T-helper 1 cell treated with Interleukin-12 subunit alpha and Interleukin-12 subunit beta and Interleukin-4 antibody, amounts not matched to agents 30 μg/mL and 1 μg/mL, for 36 hours (primary cell): ENCODE data around the gene GABRR1.

Source experiments
- H3K27ac Mint-ChIP-seq: one replicate; pipeline ENCODE4 v1.8.0; 2021; ENCODE audit warnings: mild to moderate bottlenecking, mixed read lengths
- H3K27me3 Mint-ChIP-seq: one replicate; pipeline ENCODE4 v1.8.0; 2021; ENCODE audit warnings: low read depth, mixed read lengths
- H3K36me3 Mint-ChIP-seq: one replicate; pipeline ENCODE4 v1.8.0; 2021; ENCODE audit warnings: low read depth, mixed read lengths
- H3K4me1 Mint-ChIP-seq: one replicate; pipeline ENCODE4 v1.8.0; 2021; ENCODE audit warnings: low read depth, mixed read lengths
- H3K4me3 Mint-ChIP-seq: one replicate; pipeline ENCODE4 v1.8.0; 2021; ENCODE audit warnings: mild to moderate bottlenecking, moderate library complexity, mixed read lengths
- H3K9me3 Mint-ChIP-seq: one replicate; pipeline ENCODE4 v1.8.0; 2021; ENCODE audit warnings: mixed read lengths

GABRR1 gene

DNA sequence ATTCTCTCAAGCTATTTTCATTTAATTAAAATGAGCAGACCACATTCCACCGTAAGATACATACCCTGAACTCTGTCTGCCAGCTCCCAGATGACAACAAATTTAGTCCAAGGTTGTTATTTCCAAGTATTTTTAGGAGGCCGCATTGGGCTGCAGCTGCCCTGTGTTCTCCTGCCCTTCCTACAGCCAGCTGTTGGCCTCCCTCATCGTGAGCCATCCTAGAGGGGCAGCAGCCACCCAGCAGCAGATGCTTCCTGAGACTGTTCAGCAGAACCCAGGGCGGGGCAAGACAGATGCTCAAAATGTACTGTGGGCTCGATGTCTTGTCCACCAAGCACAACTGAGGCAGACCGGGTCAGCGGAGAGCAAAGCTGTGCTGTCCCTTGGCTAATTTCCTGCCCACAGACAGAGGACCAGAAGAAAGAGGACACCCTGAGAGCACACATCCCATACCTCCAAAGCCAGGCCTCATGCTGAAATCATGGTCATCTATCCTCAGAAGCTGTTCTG is 16.4 kb downstream of the GABRR1 start:
- H3K4me1 Mint-ChIP-seq = no peaks in the 10 kb centered on the region
- no peaks in the 10 kb centered on the region for H3K9me3 Mint-ChIP-seq
- H3K36me3 Mint-ChIP-seq = no peaks in the 10 kb centered on the region
- no peaks in the 10 kb centered on the region for H3K27me3 Mint-ChIP-seq
- H3K27ac Mint-ChIP-seq = no peak overlapping the region
- H3K4me3 Mint-ChIP-seq = no peak overlapping the region

GRCh38 chr6:89199579-89199978 is 17.6 kb downstream of the GABRR1 start:
- Mint-ChIP-seq H3K4me1 (no peaks in the 10 kb centered on the region), H3K36me3 (peaks cover 3% of the 10 kb centered on the region), H3K9me3 (peaks cover 9% of the 10 kb centered on the region), H3K27me3 (peaks cover 4% of the 10 kb centered on the region), H3K4me3 (no peak overlapping the region), H3K27ac (no peak overlapping the region)

DNA sequence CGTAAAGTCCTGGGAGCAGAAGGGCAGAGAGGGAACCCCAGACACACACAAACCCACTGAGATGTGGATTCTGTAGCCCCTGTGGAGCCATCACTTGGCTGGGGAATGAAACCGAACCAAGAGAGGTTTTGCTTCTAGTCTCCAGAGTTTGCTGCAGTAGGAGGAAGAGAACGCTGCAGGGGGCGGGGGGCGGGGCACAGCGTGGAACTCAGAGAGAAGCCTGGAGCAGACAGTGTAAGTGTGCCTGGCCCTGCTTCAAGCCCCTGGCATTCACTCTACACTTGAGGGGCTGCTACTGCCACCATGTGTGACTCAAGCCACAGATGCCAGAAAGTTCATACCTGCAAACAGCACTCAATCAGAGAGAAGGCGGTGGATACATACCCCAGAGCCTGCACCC is 18.9 kb downstream of the GABRR1 start:
- Mint-ChIP-seq H3K4me1 (no peaks in the 10 kb centered on the region), H3K36me3 (peaks cover 3% of the 10 kb centered on the region), H3K9me3 (peaks cover 14% of the 10 kb centered on the region), H3K4me3 (no peak overlapping the region), H3K27ac (no peak overlapping the region), H3K27me3 (peaks cover 6% of the 10 kb centered on the region)

DNA sequence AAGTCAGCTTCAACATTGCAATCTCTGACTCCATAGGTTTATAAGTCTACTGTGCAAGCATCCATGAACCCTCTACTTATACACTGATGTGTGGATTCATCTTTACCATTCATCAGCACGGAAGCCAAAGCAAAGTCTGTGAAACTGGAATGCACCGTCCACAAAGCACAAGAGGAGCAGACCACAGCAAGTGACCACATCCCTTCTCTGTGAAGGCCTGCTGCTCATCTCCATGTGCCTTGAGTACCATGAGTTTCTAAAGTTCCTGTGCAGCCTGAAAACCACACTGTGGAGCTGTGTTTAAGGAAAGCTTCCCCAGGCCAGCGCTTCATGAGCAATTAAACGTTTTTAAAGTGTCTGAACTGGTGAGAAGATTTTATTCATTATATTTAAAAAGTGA is 20.0 kb downstream of the GABRR1 start:
- Mint-ChIP-seq H3K36me3 (peaks cover 3% of the 10 kb centered on the region), H3K4me3 (no peak overlapping the region), H3K9me3 (peaks cover 14% of the 10 kb centered on the region), H3K27ac (no peak overlapping the region), H3K4me1 (no peaks in the 10 kb centered on the region), H3K27me3 (peaks cover 6% of the 10 kb centered on the region)

DNA sequence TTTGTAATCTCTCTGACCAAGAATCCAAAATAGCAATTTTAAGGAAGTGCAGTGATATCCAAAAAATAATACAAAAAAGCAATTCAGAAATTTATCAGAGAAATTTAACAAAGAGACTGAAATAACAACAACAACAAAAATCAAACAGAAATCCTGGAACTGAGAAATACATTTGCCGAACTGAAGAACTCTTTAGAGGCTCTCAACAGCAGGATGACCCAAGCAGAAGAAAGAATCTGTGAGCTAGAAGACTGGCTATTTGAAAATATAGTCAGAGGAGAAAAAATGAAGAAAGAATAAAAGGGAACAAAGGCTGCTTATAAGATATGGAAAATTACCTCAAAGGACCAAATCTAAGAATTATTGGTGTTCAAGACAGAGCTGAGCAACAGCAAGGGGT is 22.6 kb downstream of the GABRR1 start:
- H3K4me3 Mint-ChIP-seq = no peak overlapping the region
- H3K4me1 Mint-ChIP-seq = no peaks in the 10 kb centered on the region
- peaks cover 14% of the 10 kb centered on the region for H3K9me3 Mint-ChIP-seq
- peaks cover 3% of the 10 kb centered on the region for H3K36me3 Mint-ChIP-seq
- no peak overlapping the region for H3K27ac Mint-ChIP-seq
- H3K27me3 Mint-ChIP-seq = peaks cover 6% of the 10 kb centered on the region

- no peak overlapping the region for H3K4me3 Mint-ChIP-seq
- H3K9me3 Mint-ChIP-seq = peaks cover 14% of the 10 kb centered on the region
- no peak overlapping the region for H3K27ac Mint-ChIP-seq
- no peaks in the 10 kb centered on the region for H3K4me1 Mint-ChIP-seq
- H3K27me3 Mint-ChIP-seq = peaks cover 6% of the 10 kb centered on the region
- peaks cover 3% of the 10 kb centered on the region for H3K36me3 Mint-ChIP-seq
Observed at GRCh38 chr6:89190741-89191140, 26.4 kb downstream of the GABRR1 start.

GRCh38 chr6:89187504-89187903 is 29.7 kb downstream of the GABRR1 start:
- no peak overlapping the region for H3K4me3 Mint-ChIP-seq
- H3K4me1 Mint-ChIP-seq = no peaks in the 10 kb centered on the region
- H3K9me3 Mint-ChIP-seq = no peaks in the 10 kb centered on the region
- no peaks in the 10 kb centered on the region for H3K36me3 Mint-ChIP-seq
- peaks cover 3% of the 10 kb centered on the region for H3K27me3 Mint-ChIP-seq
- H3K27ac Mint-ChIP-seq = no peak overlapping the region

- no peak overlapping the region for H3K4me3 Mint-ChIP-seq
- H3K9me3 Mint-ChIP-seq = no peaks in the 10 kb centered on the region
- peaks cover 3% of the 10 kb centered on the region for H3K27me3 Mint-ChIP-seq
- H3K4me1 Mint-ChIP-seq = no peaks in the 10 kb centered on the region
- no peaks in the 10 kb centered on the region for H3K36me3 Mint-ChIP-seq
- no peak overlapping the region for H3K27ac Mint-ChIP-seq
Observed at GRCh38 chr6:89186762-89187161, 30.4 kb downstream of the GABRR1 start.

DNA sequence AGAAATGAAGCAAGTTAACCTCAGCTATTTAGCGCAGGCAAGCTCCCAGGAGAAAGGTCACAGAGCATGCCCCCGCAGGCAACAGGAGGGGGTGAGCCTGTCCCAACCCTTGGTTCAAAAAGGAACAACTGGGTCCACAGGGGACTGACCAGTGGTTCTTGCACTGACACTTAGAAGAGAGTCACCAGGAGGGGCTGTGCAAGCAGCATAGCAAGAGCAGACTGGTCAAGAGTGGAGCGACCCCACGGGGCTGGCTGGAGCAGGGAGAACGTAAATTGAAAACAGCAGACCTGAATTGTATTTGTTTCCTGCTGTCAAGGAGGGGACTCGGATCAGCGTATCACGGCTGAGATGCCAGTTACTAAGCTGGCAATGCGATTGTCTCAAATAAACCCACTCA is 32.8 kb downstream of the GABRR1 start:
- Mint-ChIP-seq H3K27me3 (peaks cover 3% of the 10 kb centered on the region), H3K9me3 (no peaks in the 10 kb centered on the region), H3K4me1 (no peaks in the 10 kb centered on the region), H3K27ac (no peak overlapping the region), H3K4me3 (no peak overlapping the region), H3K36me3 (no peaks in the 10 kb centered on the region)

DNA sequence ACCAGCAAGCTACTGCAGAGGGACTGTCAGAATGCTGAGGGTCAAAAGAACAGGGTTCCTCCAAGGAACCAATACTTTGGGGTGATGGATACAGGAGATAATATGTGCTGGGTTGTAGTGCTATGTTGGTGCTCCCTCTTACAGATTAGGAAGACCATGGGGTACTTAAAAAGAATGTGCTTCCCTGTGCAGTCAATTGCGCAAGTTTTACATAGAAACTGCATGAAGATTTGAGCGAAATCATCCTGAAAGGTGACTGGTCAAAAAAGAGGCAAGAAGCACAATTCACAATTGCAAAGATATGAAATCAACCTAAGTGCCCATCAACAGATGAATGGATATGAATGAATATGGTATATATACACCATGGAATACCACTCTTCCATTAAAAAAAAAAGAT is 33.9 kb downstream of the GABRR1 start:
- H3K4me1 Mint-ChIP-seq = no peaks in the 10 kb centered on the region
- H3K27me3 Mint-ChIP-seq = peaks cover 3% of the 10 kb centered on the region
- no peak overlapping the region for H3K4me3 Mint-ChIP-seq
- no peak overlapping the region for H3K27ac Mint-ChIP-seq
- no peaks in the 10 kb centered on the region for H3K36me3 Mint-ChIP-seq
- no peaks in the 10 kb centered on the region for H3K9me3 Mint-ChIP-seq

GRCh38 chr6:89180971-89181370 is 36.2 kb downstream of the GABRR1 start:
- Mint-ChIP-seq H3K9me3 (no peaks in the 10 kb centered on the region), H3K4me1 (no peaks in the 10 kb centered on the region), H3K4me3 (no peak overlapping the region), H3K36me3 (no peaks in the 10 kb centered on the region), H3K27me3 (peaks cover 7% of the 10 kb centered on the region), H3K27ac (no peak overlapping the region)

- peaks cover 7% of the 10 kb centered on the region for H3K27me3 Mint-ChIP-seq
- no peaks in the 10 kb centered on the region for H3K9me3 Mint-ChIP-seq
- H3K36me3 Mint-ChIP-seq = no peaks in the 10 kb centered on the region
- H3K4me1 Mint-ChIP-seq = no peaks in the 10 kb centered on the region
- no peak overlapping the region for H3K27ac Mint-ChIP-seq
- H3K4me3 Mint-ChIP-seq = no peak overlapping the region
Observed at GRCh38 chr6:89180112-89180511, 37.0 kb downstream of the GABRR1 start.

GRCh38 chr6:89173634-89174033 is 43.5 kb downstream of the GABRR1 start:
- H3K9me3 Mint-ChIP-seq = no peaks in the 10 kb centered on the region
- no peaks in the 10 kb centered on the region for H3K4me1 Mint-ChIP-seq
- H3K27me3 Mint-ChIP-seq = peaks cover 4% of the 10 kb centered on the region
- no peaks in the 10 kb centered on the region for H3K36me3 Mint-ChIP-seq
- no peak overlapping the region for H3K4me3 Mint-ChIP-seq
- H3K27ac Mint-ChIP-seq = no peak overlapping the region

GRCh38 chr6:89172131-89172530 is 45.0 kb downstream of the GABRR1 start:
- Mint-ChIP-seq H3K27me3 (no peaks in the 10 kb centered on the region), H3K9me3 (no peaks in the 10 kb centered on the region), H3K36me3 (no peaks in the 10 kb centered on the region), H3K27ac (no peak overlapping the region), H3K4me3 (no peak overlapping the region), H3K4me1 (no peaks in the 10 kb centered on the region)

GRCh38 chr6:89162047-89162371 is 55.1 kb downstream of the GABRR1 start:
- Mint-ChIP-seq H3K36me3 (peaks cover 12% of the 10 kb centered on the region), H3K27ac (no peak overlapping the region), H3K4me3 (no peak overlapping the region), H3K4me1 (no peaks in the 10 kb centered on the region), H3K9me3 (no peaks in the 10 kb centered on the region), H3K27me3 (no peaks in the 10 kb centered on the region)

DNA sequence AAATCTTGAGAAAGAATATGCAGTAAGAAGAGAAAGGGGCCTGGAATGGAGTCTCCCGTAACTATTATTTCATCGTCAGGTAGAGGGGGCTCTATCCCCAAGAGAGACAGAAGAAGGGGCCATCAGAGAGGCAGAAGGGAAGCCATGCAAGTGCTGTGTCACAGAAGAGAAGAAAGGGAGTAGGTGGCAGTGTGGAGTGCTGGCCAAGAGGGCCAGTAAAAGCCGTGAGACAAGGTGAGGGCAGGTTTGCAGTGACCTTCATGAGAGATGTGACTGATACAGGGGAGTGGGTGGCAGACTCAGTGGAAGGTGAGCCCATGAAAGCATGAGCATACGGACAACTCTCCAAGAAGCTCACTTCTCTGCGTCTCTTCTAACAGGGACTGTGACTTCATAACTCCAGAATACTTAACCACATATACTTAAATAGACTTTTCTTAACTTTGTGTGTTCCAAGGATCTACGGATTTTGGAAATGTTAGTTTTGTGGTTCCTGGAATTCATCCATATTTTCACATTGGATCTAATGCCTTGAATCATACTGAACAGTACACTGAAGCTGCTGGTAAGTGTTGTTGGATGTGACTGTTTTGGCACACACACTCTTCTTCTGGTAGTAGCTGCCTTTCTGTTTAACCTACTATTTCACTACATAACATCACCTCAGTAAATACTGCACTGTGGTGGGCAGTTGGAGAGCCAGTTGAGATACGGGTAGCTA is 55.7 kb downstream of the GABRR1 start:
- H3K27ac Mint-ChIP-seq = no peak overlapping the region
- H3K36me3 Mint-ChIP-seq = peaks cover 12% of the 10 kb centered on the region

More for the DNA sequence above, 55.7 kb downstream of the GABRR1 start:
- H3K9me3 Mint-ChIP-seq = no peaks in the 10 kb centered on the region
- no peaks in the 10 kb centered on the region for H3K4me1 Mint-ChIP-seq
- H3K4me3 Mint-ChIP-seq = no peak overlapping the region
- H3K27me3 Mint-ChIP-seq = no peaks in the 10 kb centered on the region
